NCI-H128 (cell line): ENCODE results near the gene KLHDC3.
"Not testable (repeated sequence)": the region's sequence is repeated elsewhere in the genome, so short reads cannot be mapped to it uniquely, and the experiment has no call there.

Experiments used
- DNase-seq: peaks from one replicate; lab custom pipeline; 2025; ENCODE audit not compliant: unreplicated experiment; lab: John Stamatoyannopoulos, UW

The KLHDC3 gene

GRCh38 chr6:42987533-42988451, 26.3 kb upstream of the KLHDC3 start:
- DNase-seq: no peak

- DNase-seq: no peak
Observed at GRCh38 chr6:42988486-42989020, 25.5 kb upstream of the KLHDC3 start.

GRCh38 chr6:42989923-42990322, 24.1 kb upstream of the KLHDC3 start:
- no peak for DNase-seq

- DNase-seq: no peak
Observed at GRCh38 chr6:42993445-42993844, 20.6 kb upstream of the KLHDC3 start.

- no peak for DNase-seq
Observed at GRCh38 chr6:42996513-42996912, 17.5 kb upstream of the KLHDC3 start.

GRCh38 chr6:42998205-42998604, 15.8 kb upstream of the KLHDC3 start:
- not testable (repeated sequence) for DNase-seq

- no peak for DNase-seq
Observed at GRCh38 chr6:43001843-43002242, 12.2 kb upstream of the KLHDC3 start.

GRCh38 chr6:43005844-43006243, 8.2 kb upstream of the KLHDC3 start:
- DNase-seq: no peak

- no peak for DNase-seq
Observed at GRCh38 chr6:43006251-43006650, 7.8 kb upstream of the KLHDC3 start.

- no peak for DNase-seq
Observed at GRCh38 chr6:43007126-43007525, 6.9 kb upstream of the KLHDC3 start.

- DNase-seq: no peak
Observed at GRCh38 chr6:43009124-43009523, 4.9 kb upstream of the KLHDC3 start.

GRCh38 chr6:43011207-43011606, 2.8 kb upstream of the KLHDC3 start:
- no peak for DNase-seq

- DNase-seq: no peak
Observed at GRCh38 chr6:43012364-43012763, 1.7 kb upstream of the KLHDC3 start.

- no peak for DNase-seq
Observed at GRCh38 chr6:43013097-43013842, 779 bp upstream of the KLHDC3 start.

- DNase-seq: no peak
Observed at GRCh38 chr6:43014434-43014909, 423 bp downstream of the KLHDC3 start.

GRCh38 chr6:43016176-43016942, 2.3 kb downstream of the KLHDC3 start:
- DNase-seq: no peak

- DNase-seq: no peak
Observed at GRCh38 chr6:43016943-43017334, 2.9 kb downstream of the KLHDC3 start.

- DNase-seq: no peak
Observed at GRCh38 chr6:43019152-43019551, 5.1 kb downstream of the KLHDC3 start.

GRCh38 chr6:43020052-43020705, 6.1 kb downstream of the KLHDC3 start:
- DNase-seq: no peak

- no peak for DNase-seq
Observed at GRCh38 chr6:43020847-43021246, 6.8 kb downstream of the KLHDC3 start.
